ENCODE results near the gene SLC7A14.

SLC7A14 gene

GRCh38 chr3:170500995-170501394, 84.9 kb downstream of the SLC7A14 start:
- in situ Hi-C loops (cut with HindIII; ENCODE audit: low sequenced_read_pairs): no loop called here

DNA sequence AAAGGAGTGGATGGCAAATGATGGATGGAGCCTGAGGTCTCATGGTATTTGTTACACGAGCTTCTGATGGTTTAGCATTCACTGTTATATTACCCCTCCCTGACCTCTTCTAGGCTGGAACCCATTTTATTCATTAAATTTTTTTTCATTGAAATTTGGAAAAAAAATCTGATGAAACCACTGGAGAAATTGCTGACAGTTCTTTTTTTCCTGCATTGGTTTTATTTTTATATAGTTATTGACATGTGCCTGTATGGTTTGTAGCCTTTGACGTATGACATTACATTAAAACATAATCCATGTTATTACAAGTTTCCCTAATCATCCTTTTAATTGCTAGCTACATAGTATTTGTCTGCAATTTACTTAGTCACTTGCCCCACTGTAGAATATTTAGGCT, 85.4 kb downstream of the SLC7A14 start:
- in situ Hi-C loops (cut with HindIII; ENCODE audit: low sequenced_read_pairs): no loop called here

GRCh38 chr3:170499562-170500156, 86.2 kb downstream of the SLC7A14 start:
- in situ Hi-C loops (cut with HindIII; ENCODE audit: low sequenced_read_pairs): no loop called here

GRCh38 chr3:170497207-170498095, 88.4 kb downstream of the SLC7A14 start:
- in situ Hi-C loops (cut with HindIII; ENCODE audit: low sequenced_read_pairs): no loop called here

- in situ Hi-C loops (cut with HindIII; ENCODE audit: low sequenced_read_pairs): no loop called here
Observed at GRCh38 chr3:170496868-170497140, 89.1 kb downstream of the SLC7A14 start.

DNA sequence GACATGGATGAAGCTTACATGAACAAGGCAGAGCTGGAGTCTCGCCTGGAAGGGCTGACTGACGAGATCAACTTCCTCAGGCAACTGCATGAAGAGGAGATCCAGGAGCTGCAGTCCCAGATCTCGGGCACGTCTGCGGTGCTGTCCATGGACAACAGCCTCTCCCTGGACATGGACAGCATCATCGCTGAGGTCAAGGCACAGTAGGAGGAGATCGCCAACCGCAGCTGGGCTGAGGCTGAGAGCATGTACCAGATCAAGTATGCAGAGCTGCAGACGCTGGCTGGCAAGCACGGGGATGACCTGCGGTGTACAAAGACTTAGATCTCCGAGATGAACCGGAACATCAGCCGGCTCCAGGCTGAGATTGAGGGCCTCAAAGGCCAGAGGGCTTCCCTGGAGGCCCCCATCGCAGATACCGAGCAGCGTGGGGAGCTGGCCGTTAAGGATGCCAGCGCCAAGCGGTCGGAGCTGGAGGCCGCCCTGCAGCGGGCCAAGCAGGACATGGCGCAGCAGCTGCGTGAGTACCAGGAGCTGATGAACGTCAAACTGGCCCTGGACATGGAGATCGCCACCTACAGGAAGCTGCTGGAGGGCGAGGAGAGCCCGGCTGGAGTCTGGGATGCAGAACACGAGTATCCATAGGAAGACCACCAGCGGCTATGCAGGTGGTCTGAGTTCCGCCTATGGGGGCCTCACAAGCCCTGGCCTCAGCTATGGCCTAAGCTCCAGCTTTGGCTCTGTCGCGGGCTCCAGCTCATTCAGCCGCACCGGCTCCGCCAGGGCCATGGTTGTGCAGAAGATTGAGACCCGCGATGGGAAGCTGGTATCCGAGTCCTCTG, 89.6 kb downstream of the SLC7A14 start:
- in situ Hi-C loops (cut with HindIII; ENCODE audit: low sequenced_read_pairs): no loop called here

DNA sequence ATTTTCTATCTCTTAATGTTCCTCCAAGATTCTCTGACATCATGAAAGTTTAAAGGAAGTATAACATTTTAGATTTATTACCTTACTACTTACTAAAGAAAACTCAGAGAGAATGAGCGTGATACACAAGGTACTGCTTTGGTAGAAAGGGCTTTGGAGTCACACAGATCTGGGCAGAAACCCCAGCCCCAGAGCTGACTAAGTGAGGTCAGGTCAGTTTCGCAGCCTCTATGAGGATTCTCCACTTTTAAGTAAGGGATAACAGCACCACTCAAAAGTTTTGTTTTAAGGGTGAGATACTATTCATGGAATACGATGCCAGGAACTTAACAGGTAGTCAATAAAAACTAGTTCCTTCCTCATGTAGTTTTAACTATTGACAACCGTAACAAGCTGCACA, 91.1 kb downstream of the SLC7A14 start:
- in situ Hi-C loops (cut with HindIII; ENCODE audit: low sequenced_read_pairs): no loop called here

DNA sequence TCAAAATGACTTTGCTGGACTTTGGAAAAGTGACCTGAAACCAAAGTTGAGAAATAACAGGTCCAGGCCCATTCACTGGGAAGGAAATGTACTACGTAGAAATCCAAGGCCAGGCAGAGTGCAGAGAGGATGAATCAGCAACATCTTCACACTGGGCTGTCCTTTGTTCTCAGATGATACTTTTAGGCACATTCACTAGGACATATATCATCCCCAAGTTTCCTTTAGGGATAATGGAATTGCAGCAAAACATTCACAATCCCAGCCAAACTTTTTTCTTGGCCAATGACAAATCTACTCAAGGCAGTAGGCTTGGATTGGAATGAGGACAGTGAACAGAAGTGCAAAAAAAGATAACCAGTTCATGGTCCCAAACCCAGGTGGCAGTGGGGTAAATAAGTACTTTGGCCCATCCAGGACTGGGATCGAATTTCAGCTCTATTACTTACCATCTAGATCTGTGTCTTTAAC, 92.1 kb downstream of the SLC7A14 start:
- in situ Hi-C loops (cut with HindIII; ENCODE audit: low sequenced_read_pairs): no loop called here

DNA sequence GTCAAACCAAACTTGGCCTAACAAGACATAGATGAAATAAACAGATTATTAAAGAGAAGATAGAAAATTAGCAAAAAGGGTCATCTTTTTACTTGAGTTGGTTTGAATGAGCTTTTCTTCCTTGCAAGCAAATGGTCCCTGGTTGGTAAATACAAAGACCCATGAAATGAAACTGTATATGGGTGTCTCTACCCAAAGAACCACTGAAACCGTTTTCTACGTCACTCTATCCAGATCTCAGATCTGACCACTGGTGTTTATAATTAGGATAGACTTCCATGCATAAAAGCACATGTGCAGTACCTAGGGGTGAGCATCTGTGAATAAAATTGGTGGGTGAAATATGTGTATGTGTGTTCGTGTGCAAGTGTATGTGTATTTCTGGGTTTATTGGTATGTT, 94.0 kb downstream of the SLC7A14 start:
- in situ Hi-C loops (cut with HindIII; ENCODE audit: low sequenced_read_pairs): no loop called here

DNA sequence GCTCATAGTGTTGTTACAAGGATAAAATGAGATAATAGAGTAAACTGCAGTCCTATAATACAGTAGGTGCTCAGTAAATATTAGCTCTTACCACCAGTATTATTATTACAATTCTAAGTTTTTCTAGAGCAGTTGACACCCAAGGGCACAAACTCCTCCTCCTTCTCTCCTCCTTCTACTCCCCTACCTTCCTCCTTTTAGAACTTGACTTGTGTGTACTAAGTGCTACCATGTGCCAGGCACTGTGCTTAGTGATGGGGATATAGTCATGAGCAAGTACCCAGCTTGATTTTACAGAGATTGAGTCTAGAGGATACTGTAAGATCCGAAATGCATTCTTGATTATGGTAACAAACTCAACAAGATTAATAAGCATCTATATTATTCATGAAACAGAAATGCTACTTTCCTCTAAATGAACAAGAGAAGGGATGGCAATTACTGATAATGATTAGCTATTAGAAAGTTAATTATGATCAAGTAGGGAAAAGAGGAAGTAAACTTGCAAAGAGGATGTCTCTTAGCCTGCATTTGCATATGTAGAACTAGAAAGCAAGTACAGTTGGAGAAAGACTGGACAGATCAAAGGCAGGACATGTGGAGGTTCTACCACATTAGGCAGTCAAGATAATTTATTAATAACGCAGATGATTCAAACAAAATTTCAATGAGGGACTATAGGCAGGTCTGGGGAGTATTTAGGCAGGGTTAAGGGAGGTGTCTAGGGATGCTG, 94.9 kb downstream of the SLC7A14 start:
- in situ Hi-C loops (cut with HindIII; ENCODE audit: low sequenced_read_pairs): no loop called here

- in situ Hi-C loops (cut with HindIII; ENCODE audit: low sequenced_read_pairs): no loop called here
Observed at GRCh38 chr3:170488802-170489201, 97.1 kb downstream of the SLC7A14 start.

DNA sequence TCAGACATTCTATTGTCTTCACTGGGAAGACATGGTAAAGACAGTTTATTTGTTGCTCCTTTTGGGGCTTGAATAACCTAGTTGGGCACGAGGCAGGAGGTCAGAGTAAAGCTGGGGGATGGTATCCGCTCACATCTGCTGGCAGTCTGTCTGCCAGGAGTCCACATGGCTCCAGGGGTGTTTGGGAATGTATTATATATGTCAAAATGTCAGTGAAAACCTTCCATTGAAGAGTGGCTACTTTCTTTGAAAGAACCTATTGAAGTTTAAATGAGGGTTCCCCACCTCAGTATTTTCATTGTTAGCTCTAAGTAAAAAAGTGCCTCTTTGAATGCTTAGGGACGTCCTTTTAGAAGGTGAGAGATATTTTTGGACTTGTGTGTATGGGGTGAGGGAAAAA, 98.8 kb downstream of the SLC7A14 start:
- in situ Hi-C loops (cut with HindIII; ENCODE audit: low sequenced_read_pairs): no loop called here

DNA sequence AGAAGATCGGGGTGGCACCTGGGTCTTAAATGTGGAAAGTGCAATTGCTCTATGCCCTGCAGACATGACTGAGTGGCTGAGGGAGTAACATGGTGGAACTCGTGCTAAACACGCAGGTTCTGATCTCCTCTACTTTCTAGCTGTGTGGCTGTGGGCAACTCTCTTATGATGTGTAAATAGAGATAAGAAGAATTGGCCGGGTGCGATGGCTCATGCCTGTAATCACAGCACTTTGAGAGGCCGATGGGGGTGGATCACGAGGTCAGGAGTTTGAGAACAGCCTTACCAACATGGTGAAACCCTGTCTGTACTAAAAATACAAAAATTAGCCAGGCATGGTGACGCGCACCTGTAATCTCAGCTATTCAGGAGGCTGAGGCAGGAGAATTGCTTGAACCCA, 99.5 kb downstream of the SLC7A14 start:
- in situ Hi-C loops (cut with HindIII; ENCODE audit: low sequenced_read_pairs): no loop called here

DNA sequence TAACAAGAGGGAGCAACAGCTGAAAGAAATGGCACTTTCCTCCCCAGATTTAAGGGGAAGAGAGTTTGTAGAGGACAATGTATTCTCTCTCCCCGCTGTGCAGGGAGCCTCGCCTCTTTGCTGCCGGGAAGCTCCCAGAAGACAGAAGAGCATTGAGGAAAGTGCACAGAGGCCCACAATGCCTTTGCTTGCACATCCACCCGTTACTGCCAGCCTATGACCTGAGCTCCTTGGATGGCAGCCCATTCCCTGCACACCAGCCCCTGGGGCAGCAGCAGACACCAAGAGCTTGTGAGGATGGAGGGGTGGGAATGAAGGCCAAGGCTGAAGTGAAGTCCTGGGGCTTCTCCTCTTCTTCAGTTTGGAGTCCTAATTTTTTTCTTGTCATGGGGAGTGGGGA, 100.2 kb downstream of the SLC7A14 start:
- in situ Hi-C loops (cut with HindIII; ENCODE audit: low sequenced_read_pairs): no loop called here

GRCh38 chr3:170485294-170485693, 100.6 kb downstream of the SLC7A14 start:
- in situ Hi-C loops (cut with HindIII; ENCODE audit: low sequenced_read_pairs): no loop called here

- in situ Hi-C loops (cut with HindIII; ENCODE audit: low sequenced_read_pairs): loop anchor here (5.0 kb wide), 1 partner anchor 47 kb away; no protein-coding TSS in a partner anchor
Observed at GRCh38 chr3:170484869-170485268, 101.0 kb downstream of the SLC7A14 start.

DNA sequence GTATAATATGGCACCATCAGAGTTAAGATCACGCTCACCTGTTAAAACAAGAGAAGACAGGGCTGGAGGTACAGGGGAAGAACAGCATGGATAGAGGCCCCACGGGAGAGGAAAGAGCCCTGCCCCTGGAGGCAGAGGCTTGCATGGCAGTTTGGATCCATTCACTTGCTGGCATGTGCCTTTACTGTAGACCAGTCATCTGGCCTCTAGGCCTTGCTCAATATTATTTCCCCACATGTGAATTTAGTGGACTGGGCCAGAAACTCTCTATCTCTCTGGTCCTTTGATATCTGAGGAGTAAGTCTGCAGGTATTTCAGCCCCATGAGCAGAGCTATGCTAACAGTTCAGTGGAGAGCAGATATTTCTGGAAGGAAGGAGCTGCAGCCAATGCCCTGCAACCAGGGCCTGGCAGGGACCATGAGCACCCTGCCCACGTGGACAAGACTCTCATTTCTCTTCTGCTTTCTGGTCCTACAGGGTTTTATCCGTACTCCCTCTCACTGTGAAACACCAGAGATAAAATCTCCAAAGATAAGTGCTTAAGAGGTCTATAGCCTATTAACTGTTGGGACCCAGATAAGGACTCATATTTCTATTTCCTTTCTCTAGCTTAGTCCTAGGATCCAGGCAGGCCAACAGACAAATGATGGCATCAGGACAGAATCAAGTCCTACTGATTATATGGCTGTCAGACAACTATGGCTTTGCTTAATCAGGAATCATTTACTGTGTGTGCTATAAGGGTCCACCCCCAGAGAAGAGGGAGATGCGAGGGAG, 102.2 kb downstream of the SLC7A14 start:
- in situ Hi-C loops (cut with HindIII; ENCODE audit: low sequenced_read_pairs): loop anchor here (5.0 kb wide), 1 partner anchor 49 kb away; no protein-coding TSS in a partner anchor

DNA sequence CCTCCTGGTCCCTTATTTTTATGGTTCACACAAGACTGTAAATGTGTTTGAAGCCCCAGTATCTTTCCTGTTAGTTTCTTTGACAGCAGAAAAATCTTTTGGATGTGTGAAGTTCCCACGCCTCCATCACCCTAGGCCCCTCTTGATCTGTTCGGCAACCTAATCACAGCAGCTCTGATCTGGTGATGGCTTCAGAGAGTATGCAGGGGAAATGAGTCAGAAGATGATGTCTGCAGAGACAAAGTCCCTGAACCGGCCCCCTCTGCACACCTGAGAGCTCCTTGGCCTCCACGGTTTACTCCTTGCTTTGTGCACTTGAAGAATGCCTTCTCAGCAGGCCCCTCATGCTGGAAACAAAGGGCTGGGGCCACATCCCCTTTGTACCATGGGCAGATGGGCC, 103.7 kb downstream of the SLC7A14 start:
- in situ Hi-C loops (cut with HindIII; ENCODE audit: low sequenced_read_pairs): loop anchor here (5.0 kb wide), 1 partner anchor 50 kb away; no protein-coding TSS in a partner anchor

GRCh38 chr3:170480111-170480510, 105.8 kb downstream of the SLC7A14 start:
- in situ Hi-C loops (cut with HindIII; ENCODE audit: low sequenced_read_pairs): loop anchor here (5.0 kb wide), 1 partner anchor 52 kb away; no protein-coding TSS in a partner anchor

DNA sequence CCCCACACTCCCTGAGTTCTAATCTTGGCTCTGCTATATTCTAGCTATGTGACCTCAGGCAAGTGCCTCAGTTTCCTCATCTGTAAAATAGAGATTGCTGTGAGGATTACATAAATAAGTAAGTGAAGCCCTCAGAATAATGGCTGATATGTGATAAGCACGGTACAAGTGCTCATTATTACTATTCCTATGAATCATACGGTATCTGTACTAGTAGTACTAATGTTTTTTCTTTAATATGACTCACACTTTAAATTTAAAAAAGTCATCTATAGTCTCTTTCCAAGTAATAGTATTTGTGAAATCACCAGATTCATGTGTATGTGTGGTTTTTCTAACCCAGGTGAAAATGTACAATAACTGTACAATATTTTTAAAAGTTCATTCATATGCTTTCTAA, 108.5 kb downstream of the SLC7A14 start:
- in situ Hi-C loops (cut with HindIII; ENCODE audit: low sequenced_read_pairs): no loop called here
